Immature natural killer cell (primary cell): ENCODE results near the gene TTLL10. TPM values are rescaled to one million over a fixed set of nuclear protein-coding genes. Genes with fewer than 3 reads are reported as not detected.

Experiments
- DNase-seq, 3 donors: peaks; one replicate each; pipeline ENCODE4 v3.0.0; 2022; ENCODE audit warnings: mixed read lengths in 1 of 3
- H3K27ac Mint-ChIP-seq, 6 donors: one replicate each; pipeline ENCODE4 v1.8.0; 2020; ENCODE audit warnings: mixed read lengths in 6 of 6, mild to moderate bottlenecking in 5 of 6, inconsistent platforms in 4 of 6, moderate library complexity in 3 of 6
- H3K27me3 Mint-ChIP-seq, 3 donors: one replicate each; pipeline ENCODE4 v1.8.0; 2020 to 2021; ENCODE audit warnings: low read depth in 3 of 3, mild to moderate bottlenecking in 3 of 3, mixed read lengths in 3 of 3, moderate library complexity in 3 of 3, inconsistent platforms in 1 of 3
- H3K36me3 Mint-ChIP-seq, 3 donors: one replicate each; pipeline ENCODE4 v1.8.0; 2020; ENCODE audit warnings: mixed read lengths in 3 of 3, inconsistent platforms in 2 of 3, mild to moderate bottlenecking in 2 of 3
- H3K4me1 Mint-ChIP-seq, 2 donors: one replicate each; pipeline ENCODE4 v1.8.0; 2020; ENCODE audit warnings: inconsistent platforms in 2 of 2, mild to moderate bottlenecking in 2 of 2, mixed read lengths in 2 of 2, moderate library complexity in 1 of 2
- H3K4me3 Mint-ChIP-seq, 5 donors: one replicate each; pipeline ENCODE4 v1.8.0; 2020; ENCODE audit warnings: mild to moderate bottlenecking in 5 of 5, mixed read lengths in 5 of 5, inconsistent platforms in 3 of 5, moderate library complexity in 3 of 5
- H3K9me3 Mint-ChIP-seq, 6 donors: one replicate each; pipeline ENCODE4 v1.8.0; 2020; ENCODE audit warnings: mild to moderate bottlenecking in 6 of 6, mixed read lengths in 6 of 6, inconsistent platforms in 4 of 6, moderate library complexity in 3 of 6
- polyA plus RNA-seq, 3 donors: library from polyadenylated mRNA; unstranded; fragments of 300-500 nt; fragmentation: Illumina TruSeq; gene quantifications; one replicate each; pipeline ENCODE4 v1.2.3, GENCODE V29; 2021

The TTLL10 gene
- polyA plus RNA-seq, 3 donors from 2014 or later: 0.68 to 0.83 (median 0.69) TPM

GRCh38 chr1:1218524-1219200 is 45.0 kb downstream of the TTLL10 start:
- Mint-ChIP-seq H3K9me3 (no peaks in the 10 kb centered on the region), H3K27ac (peak overlapping the region in 5 of 6 donors; percentile 48 to 96 (median 78)), H3K36me3 (peaks cover 7 to 22% (median 16%) of the 10 kb centered on the region in 3 donors), H3K4me3 (no peak overlapping the region), H3K27me3 (peaks cover 14 to 41% (median 17%) of the 10 kb centered on the region in 3 donors), H3K4me1 (peaks cover 57 to 77% of the 10 kb centered on the region in 2 donors)
- DNase-seq: no peak

- Mint-ChIP-seq H3K27me3 (peaks cover 14 to 36% (median 17%) of the 10 kb centered on the region in 3 donors), H3K4me3 (no peak overlapping the region), H3K27ac (peak overlapping the region in 4 of 6 donors; percentile 62 to 87 (median 76)), H3K4me1 (peaks cover 53 to 76% of the 10 kb centered on the region in 2 donors), H3K36me3 (peaks cover 7 to 22% (median 16%) of the 10 kb centered on the region in 3 donors), H3K9me3 (no peaks in the 10 kb centered on the region)
- DNase-seq: no peak
Observed at GRCh38 chr1:1219341-1219740, 45.7 kb downstream of the TTLL10 start.

DNA sequence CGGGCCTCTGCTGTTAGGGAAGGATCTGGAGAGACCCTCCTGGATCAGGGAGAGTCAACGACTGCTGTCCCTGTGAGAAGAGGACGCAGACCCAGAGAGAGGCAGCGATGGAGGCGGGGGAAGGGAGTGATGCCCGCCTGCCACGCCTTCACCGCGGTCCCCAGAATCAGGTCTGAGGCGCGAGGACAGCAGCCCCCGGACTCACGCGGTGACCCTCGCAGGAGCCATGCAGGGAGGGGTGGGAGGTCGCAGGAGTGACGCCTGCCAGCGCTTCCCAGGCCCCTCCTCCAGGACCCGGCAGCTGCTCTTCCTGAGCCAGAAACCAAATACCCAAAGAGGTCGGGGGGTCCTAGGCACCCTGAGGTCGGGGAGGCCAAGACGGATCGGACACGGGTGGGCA is 46.5 kb downstream of the TTLL10 start:
- peak overlapping the region; percentile 84 to 97 (median 94) for H3K27ac Mint-ChIP-seq
- no peak for DNase-seq
- peak overlapping the region; percentile 5 to 53 (median 21) for H3K4me3 Mint-ChIP-seq
- H3K27me3 Mint-ChIP-seq: peaks cover 11 to 34% (median 14%) of the 10 kb centered on the region in 3 donors
- no peaks in the 10 kb centered on the region for H3K9me3 Mint-ChIP-seq
- H3K4me1 Mint-ChIP-seq: peaks cover 51 to 67% of the 10 kb centered on the region in 2 donors
- H3K36me3 Mint-ChIP-seq: peaks cover 10 to 26% (median 20%) of the 10 kb centered on the region in 3 donors

- peak overlapping the region; percentile 93 to 97 (median 94) for H3K27ac Mint-ChIP-seq
- peaks cover 49 to 59% of the 10 kb centered on the region in 2 donors for H3K4me1 Mint-ChIP-seq
- peak; percentile 80 to 84 (median 82) for DNase-seq
- peak overlapping the region; percentile 78 to 83 (median 81) for H3K4me3 Mint-ChIP-seq
- H3K9me3 Mint-ChIP-seq: no peaks in the 10 kb centered on the region
- H3K27me3 Mint-ChIP-seq: peaks cover 6 to 28% (median 6%) of the 10 kb centered on the region in 3 donors
- peaks cover 15 to 26% (median 18%) of the 10 kb centered on the region in 3 donors for H3K36me3 Mint-ChIP-seq
Observed at GRCh38 chr1:1221887-1222574, 48.4 kb downstream of the TTLL10 start.

GRCh38 chr1:1222575-1223225 is 49.0 kb downstream of the TTLL10 start:
- H3K9me3 Mint-ChIP-seq: no peaks in the 10 kb centered on the region
- H3K27ac Mint-ChIP-seq: peak overlapping the region; percentile 93 to 97 (median 94)
- DNase-seq: peak in 2 of 3 donors; percentile 40
- H3K4me3 Mint-ChIP-seq: peak overlapping the region; percentile 68 to 83 (median 78)
- peaks cover 15 to 26% (median 18%) of the 10 kb centered on the region in 3 donors for H3K36me3 Mint-ChIP-seq
- peaks cover 4 to 22% (median 5%) of the 10 kb centered on the region in 3 donors for H3K27me3 Mint-ChIP-seq
- H3K4me1 Mint-ChIP-seq: peaks cover 49 to 55% of the 10 kb centered on the region in 2 donors

GRCh38 chr1:1223321-1223720 is 49.6 kb downstream of the TTLL10 start:
- H3K4me1 Mint-ChIP-seq: peaks cover 49 to 51% of the 10 kb centered on the region in 2 donors
- H3K27ac Mint-ChIP-seq: peak overlapping the region; percentile 93 to 97 (median 94)
- no peaks in the 10 kb centered on the region for H3K9me3 Mint-ChIP-seq
- H3K27me3 Mint-ChIP-seq: peaks cover 4 to 18% (median 5%) of the 10 kb centered on the region in 3 donors
- H3K4me3 Mint-ChIP-seq: peak overlapping the region in 4 of 5 donors; percentile 68 to 79 (median 76)
- no peak for DNase-seq
- peaks cover 15 to 22% (median 18%) of the 10 kb centered on the region in 3 donors for H3K36me3 Mint-ChIP-seq

- Mint-ChIP-seq H3K36me3 (peaks cover 15 to 22% (median 18%) of the 10 kb centered on the region in 3 donors), H3K9me3 (no peaks in the 10 kb centered on the region), H3K4me3 (peak overlapping the region in 1 of 5 donors; percentile 24), H3K4me1 (peaks cover 51 to 52% of the 10 kb centered on the region in 2 donors), H3K27ac (peak overlapping the region in 1 of 6 donors; percentile 16), H3K27me3 (peaks cover 4 to 19% (median 5%) of the 10 kb centered on the region in 3 donors)
- DNase-seq: no peak
Observed at GRCh38 chr1:1223891-1224290, 50.2 kb downstream of the TTLL10 start.

- H3K4me1 Mint-ChIP-seq: peaks cover 54 to 65% of the 10 kb centered on the region in 2 donors
- H3K27me3 Mint-ChIP-seq: peaks cover 4 to 19% (median 5%) of the 10 kb centered on the region in 3 donors
- DNase-seq: no peak
- peak overlapping the region in 1 of 5 donors; percentile 60 for H3K4me3 Mint-ChIP-seq
- peak overlapping the region in 4 of 6 donors; percentile 1 to 87 (median 51) for H3K27ac Mint-ChIP-seq
- peaks cover 15 to 22% (median 21%) of the 10 kb centered on the region in 3 donors for H3K36me3 Mint-ChIP-seq
- H3K9me3 Mint-ChIP-seq: no peaks in the 10 kb centered on the region
Observed at GRCh38 chr1:1225238-1225845, 51.7 kb downstream of the TTLL10 start.

GRCh38 chr1:1225913-1226312 is 52.2 kb downstream of the TTLL10 start:
- no peaks in the 10 kb centered on the region for H3K9me3 Mint-ChIP-seq
- peak overlapping the region in 3 of 6 donors; percentile 1 to 87 (median 69) for H3K27ac Mint-ChIP-seq
- DNase-seq: no peak
- peaks cover 54 to 65% of the 10 kb centered on the region in 2 donors for H3K4me1 Mint-ChIP-seq
- H3K36me3 Mint-ChIP-seq: peaks cover 15 to 22% (median 21%) of the 10 kb centered on the region in 3 donors
- H3K27me3 Mint-ChIP-seq: peaks cover 4 to 23% (median 5%) of the 10 kb centered on the region in 3 donors
- peak overlapping the region in 1 of 5 donors; percentile 60 for H3K4me3 Mint-ChIP-seq

GRCh38 chr1:1226566-1227362 is 53.1 kb downstream of the TTLL10 start:
- H3K27ac Mint-ChIP-seq: peak overlapping the region in 1 of 6 donors; percentile 13
- H3K4me1 Mint-ChIP-seq: peaks cover 51 to 60% of the 10 kb centered on the region in 2 donors
- no peak overlapping the region for H3K4me3 Mint-ChIP-seq
- H3K27me3 Mint-ChIP-seq: peaks cover 7 to 27% (median 9%) of the 10 kb centered on the region in 3 donors
- no peaks in the 10 kb centered on the region for H3K9me3 Mint-ChIP-seq
- H3K36me3 Mint-ChIP-seq: peaks cover 15 to 20% (median 19%) of the 10 kb centered on the region in 3 donors
- no peak for DNase-seq

- Mint-ChIP-seq H3K4me1 (peaks cover 46 to 53% of the 10 kb centered on the region in 2 donors), H3K27ac (no peak overlapping the region), H3K27me3 (peaks cover 5 to 24% (median 7%) of the 10 kb centered on the region in 3 donors), H3K9me3 (no peaks in the 10 kb centered on the region), H3K36me3 (peaks cover 15 to 18% (median 17%) of the 10 kb centered on the region in 3 donors), H3K4me3 (no peak overlapping the region)
- DNase-seq: no peak
Observed at GRCh38 chr1:1227386-1227785, 53.7 kb downstream of the TTLL10 start.

DNA sequence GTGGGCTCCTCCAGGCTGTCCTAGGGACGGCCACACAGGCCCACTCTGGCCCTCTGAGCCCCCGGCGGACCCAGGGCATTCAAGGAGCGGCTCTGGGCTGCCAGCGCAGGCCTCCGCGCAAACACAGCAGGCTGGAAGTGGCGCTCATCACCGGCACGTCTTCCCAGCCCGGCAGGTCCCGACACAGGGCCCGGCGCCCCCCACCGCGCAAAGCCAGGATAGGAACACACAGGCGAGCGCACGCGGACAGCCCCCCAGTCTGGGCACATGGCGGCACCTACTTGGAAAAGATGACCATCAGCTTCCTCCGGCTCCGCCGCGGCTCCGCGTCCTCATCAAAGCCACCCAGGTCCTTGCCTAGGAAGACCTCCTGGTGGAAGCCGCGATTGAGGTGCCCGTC is 54.5 kb downstream of the TTLL10 start:
- H3K36me3 Mint-ChIP-seq: peaks cover 10 to 13% (median 11%) of the 10 kb centered on the region in 3 donors
- H3K4me1 Mint-ChIP-seq: peaks cover 38 to 46% of the 10 kb centered on the region in 2 donors
- peaks cover 5 to 19% (median 5%) of the 10 kb centered on the region in 3 donors for H3K27me3 Mint-ChIP-seq
- H3K4me3 Mint-ChIP-seq: no peak overlapping the region
- H3K9me3 Mint-ChIP-seq: no peaks in the 10 kb centered on the region
- no peak for DNase-seq
- no peak overlapping the region for H3K27ac Mint-ChIP-seq
